IPS DF 6.9 (cell line): ENCODE measurements around the gene TRDMT1.

ENCODE experiments used
- DNase-seq: peaks from one replicate; pipeline ENCODE4 v3.0.0-alpha.2; 2013; ENCODE audit warnings: low read depth, low spot score
- H3K27ac ChIP-seq: one replicate; pipeline ENCODE4 v1.5.1; 2013; ENCODE audit warnings: low read length, control low read depth
- H3K27me3 ChIP-seq: 2 replicates; pipeline ENCODE4 v1.6.1; 2013; ENCODE audit warnings: mild to moderate bottlenecking, low read length; ENCODE audit not compliant: control insufficient read depth, insufficient read depth
- H3K36me3 ChIP-seq: 2 replicates; pipeline ENCODE4 v1.6.1; 2013; ENCODE audit warnings: low read length; ENCODE audit not compliant: control insufficient read depth, insufficient read depth
- H3K4me1 ChIP-seq: 2 replicates; pipeline ENCODE4 v1.6.1; 2013; ENCODE audit warnings: low read length; ENCODE audit not compliant: control insufficient read depth, insufficient read depth
- H3K4me3 ChIP-seq: 2 replicates; pipeline ENCODE4 v1.5.1; 2013; ENCODE audit warnings: mild to moderate bottlenecking, low read length
- H3K9me3 ChIP-seq: 2 replicates; pipeline ENCODE4 v1.6.1; 2013; ENCODE audit warnings: low read length, inconsistent platforms; ENCODE audit not compliant: control insufficient read depth, insufficient read depth
- WGBS: extraction: QIAGEN DNeasy Blood & Tissue Kit; methylation state at CpG from one replicate; pipeline ENCODE4 v1.1.7; 2013; ENCODE audit warnings: mixed read lengths, missing lambda C conversion rate; ENCODE audit not compliant: insufficient read length, insufficient coverage; 5-methylcytosine and 5-hydroxymethylcytosine counted together

TRDMT1 gene

GRCh38 chr10:17109475-17110207 is 91.8 kb downstream of the TRDMT1 start:
- no peak overlapping the region for H3K4me3 ChIP-seq
- H3K27ac ChIP-seq: no peak overlapping the region
- H3K27me3 ChIP-seq: no peaks in the 10 kb centered on the region
- DNase-seq: no peak
- no peaks in the 10 kb centered on the region for H3K4me1 ChIP-seq
- WGBS: no CpG with 5 or more reads among the region's 3 CpGs
- no peaks in the 10 kb centered on the region for H3K36me3 ChIP-seq
- H3K9me3 ChIP-seq: no peaks in the 10 kb centered on the region

DNA sequence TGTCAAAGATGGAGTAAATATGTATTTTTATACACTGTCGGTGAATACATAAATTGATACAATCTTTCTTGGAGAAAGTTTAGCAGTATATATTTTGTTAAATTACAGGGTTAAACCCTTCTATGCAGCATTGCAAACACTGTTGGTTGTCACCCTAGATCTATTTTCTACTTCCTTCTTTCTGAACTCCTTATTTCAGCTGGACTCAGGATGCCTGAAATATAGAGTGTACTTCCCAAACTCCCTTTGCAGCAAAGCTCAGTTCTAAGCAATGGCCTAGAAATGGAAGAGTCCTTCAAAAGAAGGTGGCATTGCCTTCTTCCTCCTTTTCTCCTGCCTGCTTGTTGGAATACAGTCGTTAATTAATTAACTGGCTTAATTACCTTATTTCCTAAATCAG is 92.4 kb downstream of the TRDMT1 start:
- Histone ChIP-seq H3K4me3 (no peak overlapping the region), H3K27ac (no peak overlapping the region), H3K4me1 (no peaks in the 10 kb centered on the region), H3K36me3 (no peaks in the 10 kb centered on the region), H3K27me3 (no peaks in the 10 kb centered on the region), H3K9me3 (no peaks in the 10 kb centered on the region)
- DNase-seq: no peak
- no CpG with 5 or more reads among the region's 2 CpGs for WGBS

GRCh38 chr10:17106991-17107390 is 94.5 kb downstream of the TRDMT1 start:
- Histone ChIP-seq H3K9me3 (no peaks in the 10 kb centered on the region), H3K27me3 (no peaks in the 10 kb centered on the region), H3K27ac (no peak overlapping the region), H3K4me1 (no peaks in the 10 kb centered on the region), H3K36me3 (no peaks in the 10 kb centered on the region), H3K4me3 (no peak overlapping the region)
- DNase-seq: no peak
- no CpG with 5 or more reads among the region's 5 CpGs for WGBS

DNA sequence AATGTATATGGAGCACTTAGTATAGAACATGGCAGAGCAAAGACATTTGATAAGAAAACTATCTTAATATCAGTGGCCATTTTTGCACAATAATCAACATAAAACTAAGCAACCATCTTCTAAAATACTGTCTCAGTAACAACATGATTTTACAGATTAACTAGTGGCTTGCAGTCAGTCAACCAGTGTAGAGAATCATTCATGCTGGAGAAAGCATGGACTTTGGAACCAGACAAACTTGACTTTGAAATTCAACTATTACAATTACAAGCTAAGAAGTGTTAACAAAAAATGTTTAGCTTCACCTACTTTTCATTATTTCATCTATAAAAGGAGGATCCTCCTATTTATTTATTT is 99.6 kb downstream of the TRDMT1 start:
- no peak overlapping the region for H3K4me3 ChIP-seq
- H3K27ac ChIP-seq: no peak overlapping the region
- no peaks in the 10 kb centered on the region for H3K9me3 ChIP-seq
- H3K4me1 ChIP-seq: no peaks in the 10 kb centered on the region
- H3K36me3 ChIP-seq: no peaks in the 10 kb centered on the region
- H3K27me3 ChIP-seq: no peaks in the 10 kb centered on the region
- DNase-seq: no peak

DNA sequence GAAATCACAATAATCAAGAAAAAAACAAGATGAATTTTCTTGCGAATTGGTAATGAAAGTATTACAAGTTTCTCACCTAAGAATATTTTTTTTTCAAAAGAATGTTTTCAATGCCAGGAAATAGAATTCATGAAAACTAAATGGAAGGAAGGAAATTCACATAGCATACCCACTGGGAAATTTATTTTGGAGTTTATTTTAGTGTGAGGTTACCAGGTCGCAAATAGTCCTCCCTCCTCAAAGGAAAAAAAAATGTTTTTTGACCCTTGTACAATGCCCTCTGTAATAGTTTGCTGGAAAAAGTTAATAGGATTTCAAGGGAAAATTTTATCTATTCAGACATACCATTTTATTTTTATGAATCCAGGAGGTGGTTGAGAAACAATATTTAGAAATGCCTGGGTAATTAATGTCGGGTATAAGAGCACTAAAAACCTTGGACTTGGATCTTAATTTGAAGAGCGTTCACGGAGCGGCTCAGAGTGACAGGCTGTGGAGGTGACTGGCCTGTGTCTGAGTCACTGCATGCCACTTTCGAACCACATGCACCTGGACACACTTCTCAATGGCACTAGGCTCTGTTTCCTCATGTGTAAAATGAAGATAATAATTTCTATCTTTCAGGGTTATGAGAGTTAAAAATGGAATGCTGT is 100.1 kb downstream of the TRDMT1 start:
- no peaks in the 10 kb centered on the region for H3K36me3 ChIP-seq
- H3K4me1 ChIP-seq: no peaks in the 10 kb centered on the region
- no peaks in the 10 kb centered on the region for H3K27me3 ChIP-seq
- H3K27ac ChIP-seq: no peak overlapping the region
- H3K9me3 ChIP-seq: no peaks in the 10 kb centered on the region
- H3K4me3 ChIP-seq: no peak overlapping the region
- WGBS: no CpG with 5 or more reads among the region's 7 CpGs
- DNase-seq: no peak

- H3K27me3 ChIP-seq: no peaks in the 10 kb centered on the region
- no CpG with 5 or more reads among the region's 9 CpGs for WGBS
- H3K36me3 ChIP-seq: no peaks in the 10 kb centered on the region
- DNase-seq: no peak
- H3K9me3 ChIP-seq: no peaks in the 10 kb centered on the region
- H3K4me1 ChIP-seq: no peaks in the 10 kb centered on the region
- H3K4me3 ChIP-seq: no peak overlapping the region
- no peak overlapping the region for H3K27ac ChIP-seq
Observed at GRCh38 chr10:17100586-17100985, 100.9 kb downstream of the TRDMT1 start.

DNA sequence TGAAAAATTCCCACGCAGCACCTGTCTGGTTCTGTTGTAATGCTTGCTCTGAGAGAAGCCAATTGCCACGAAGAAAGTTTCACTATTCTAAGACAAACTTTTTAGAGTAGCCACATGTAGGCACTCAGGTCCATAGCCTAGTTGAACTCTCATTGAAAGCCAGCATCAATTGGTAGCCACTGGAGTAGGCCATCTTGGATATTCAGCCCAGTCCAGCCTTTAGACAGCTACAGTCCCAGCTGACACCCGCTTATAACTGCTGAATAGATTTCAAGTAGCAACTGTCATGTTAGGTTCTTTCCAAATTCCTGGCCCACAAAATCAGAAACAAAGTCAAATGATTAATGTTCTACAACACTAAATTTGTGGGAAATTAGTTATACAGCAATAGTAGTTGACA is 103.5 kb downstream of the TRDMT1 start:
- H3K4me3 ChIP-seq: no peak overlapping the region
- no peaks in the 10 kb centered on the region for H3K9me3 ChIP-seq
- no peaks in the 10 kb centered on the region for H3K4me1 ChIP-seq
- no peak overlapping the region for H3K27ac ChIP-seq
- WGBS: no CpG with 5 or more reads among the region's 3 CpGs
- no peaks in the 10 kb centered on the region for H3K27me3 ChIP-seq
- H3K36me3 ChIP-seq: no peaks in the 10 kb centered on the region
- DNase-seq: no peak
